HG03039 (cell line): Measurements from ENCODE around the gene OSM.
"Not testable (repeated sequence)": the region's sequence is repeated elsewhere in the genome, so short reads cannot be mapped to it uniquely, and the experiment has no call there.

ENCODE experiments used
- ATAC-seq: cut with Tn5 transposase; IDR thresholded peaks from one replicate; pipeline ENCODE4 v1.9.1; 2021; ENCODE audit warnings: mild to moderate bottlenecking, moderate library complexity; ENCODE audit not compliant: unreplicated experiment

The OSM gene

DNA sequence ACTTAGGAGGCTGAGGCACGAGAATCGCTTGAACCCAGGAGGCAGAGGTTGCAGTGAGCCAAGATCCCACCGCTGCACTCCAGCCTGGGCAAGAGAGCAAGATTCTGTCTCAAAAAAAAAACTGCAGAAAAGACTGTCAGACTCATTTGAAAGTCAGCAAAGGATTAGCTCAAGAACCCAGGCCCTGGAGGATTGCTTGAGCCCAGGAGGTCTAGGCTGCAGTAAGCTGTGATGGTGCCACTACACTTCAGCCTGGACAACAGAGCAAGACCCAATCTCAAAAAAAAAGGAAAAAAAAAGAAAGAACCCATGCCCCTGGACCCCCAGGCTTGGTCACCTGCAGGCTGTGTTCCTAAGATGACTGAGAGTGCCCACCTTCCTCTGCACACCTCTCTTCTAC, 36.3 kb downstream of the OSM start:
- no peak for ATAC-seq

DNA sequence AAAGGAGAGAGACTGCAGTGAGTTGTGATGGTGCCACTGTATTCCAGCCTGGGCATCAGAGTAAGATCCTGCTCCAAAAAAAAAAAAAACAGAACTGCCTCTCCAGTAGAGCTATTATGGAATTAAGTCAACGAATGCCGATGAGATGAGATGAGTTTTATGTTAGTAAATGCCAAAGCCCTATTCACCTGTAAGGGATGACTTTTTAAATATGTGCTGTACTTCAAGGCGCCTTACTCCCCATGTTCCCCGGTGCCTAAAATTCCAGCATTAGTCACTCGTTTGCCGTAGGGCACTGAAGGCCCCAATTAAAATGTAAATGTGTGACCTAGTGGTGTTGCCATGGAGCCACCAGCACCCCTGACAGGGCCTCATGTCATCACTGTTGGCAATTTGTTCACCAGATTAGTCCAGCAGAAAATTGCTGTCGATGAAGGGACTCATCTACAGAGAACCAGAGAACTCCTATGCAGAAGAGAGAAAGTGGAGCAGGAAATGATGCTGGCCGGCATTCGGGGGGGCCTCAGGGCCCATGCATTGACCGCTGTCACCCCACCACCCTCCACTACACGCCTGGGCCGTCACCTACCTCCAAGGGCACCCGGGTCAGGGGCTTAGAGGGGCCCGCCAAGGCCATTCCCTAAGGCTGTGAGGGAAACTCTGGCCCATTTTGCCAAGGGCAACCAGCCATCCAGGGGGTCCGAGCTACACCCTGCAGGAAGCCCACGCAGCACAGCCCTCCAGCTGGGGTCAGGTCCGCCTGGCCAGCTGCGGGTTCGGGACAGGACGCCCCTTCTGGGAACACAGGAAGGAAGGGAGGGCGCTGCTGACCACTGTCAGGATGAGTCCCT, 37.9 kb downstream of the OSM start:
- ATAC-seq, result no peak

- ATAC-seq, result no peak
Measured at GRCh38 chr22:30227438-30228228, 39.0 kb downstream of the OSM start.

DNA sequence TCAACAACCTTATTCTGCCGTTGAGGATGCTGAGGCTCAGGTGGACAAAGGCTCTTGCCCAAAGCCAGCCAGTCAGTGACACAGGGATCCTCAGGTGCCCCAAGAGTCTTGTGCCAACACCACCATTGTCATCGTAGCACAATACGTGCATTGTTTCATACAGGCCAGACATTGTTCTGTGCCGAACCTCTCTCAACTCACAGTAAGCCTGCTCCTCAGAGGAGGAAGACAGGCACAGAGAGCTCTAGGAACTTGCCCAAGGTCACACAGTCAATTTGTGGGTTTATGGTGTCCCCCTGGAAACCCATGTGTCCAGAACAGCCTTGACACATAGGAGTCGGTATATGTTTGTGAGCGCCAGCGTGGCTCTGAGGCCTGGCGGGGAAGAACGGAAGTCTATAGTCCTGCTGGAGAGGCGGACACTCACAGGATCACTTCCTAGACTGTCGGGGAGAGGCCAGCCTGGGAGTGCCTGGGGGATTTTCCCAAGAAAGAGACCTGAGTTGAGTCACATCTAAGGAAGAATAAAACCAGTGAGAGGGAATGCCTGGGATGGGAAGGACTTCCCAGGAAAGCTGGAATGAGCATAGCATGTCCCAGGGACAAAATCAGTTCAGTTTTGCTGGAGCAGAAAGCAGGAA, 40.3 kb downstream of the OSM start:
- no peak for ATAC-seq

GRCh38 chr22:30225220-30225927, 41.3 kb downstream of the OSM start:
- ATAC-seq, result no peak

GRCh38 chr22:30224161-30224857, 42.3 kb downstream of the OSM start:
- ATAC-seq, result no peak

DNA sequence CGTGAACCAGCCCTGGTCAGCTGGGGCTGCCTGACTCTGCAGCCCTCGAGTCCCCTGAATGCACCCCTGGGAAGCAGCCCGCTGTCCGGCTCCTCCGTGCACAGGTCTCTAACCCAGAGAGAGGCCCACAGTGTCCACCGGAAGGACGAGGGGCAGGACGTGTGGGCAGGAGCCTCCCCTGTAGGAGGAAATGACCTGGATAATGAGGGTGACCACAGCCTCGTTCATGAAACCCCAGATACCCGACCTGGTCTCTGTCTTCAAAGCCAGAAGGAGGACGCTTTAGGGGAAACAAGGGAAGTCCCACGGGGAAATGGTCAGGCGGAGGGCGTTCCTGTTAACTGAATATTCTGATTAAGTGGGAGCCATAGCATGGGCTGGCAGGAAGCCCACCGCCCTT, 43.3 kb downstream of the OSM start:
- no peak for ATAC-seq

GRCh38 chr22:30222321-30222720, 44.3 kb downstream of the OSM start:
- no peak for ATAC-seq

GRCh38 chr22:30221121-30221992, 45.3 kb downstream of the OSM start:
- no peak for ATAC-seq

DNA sequence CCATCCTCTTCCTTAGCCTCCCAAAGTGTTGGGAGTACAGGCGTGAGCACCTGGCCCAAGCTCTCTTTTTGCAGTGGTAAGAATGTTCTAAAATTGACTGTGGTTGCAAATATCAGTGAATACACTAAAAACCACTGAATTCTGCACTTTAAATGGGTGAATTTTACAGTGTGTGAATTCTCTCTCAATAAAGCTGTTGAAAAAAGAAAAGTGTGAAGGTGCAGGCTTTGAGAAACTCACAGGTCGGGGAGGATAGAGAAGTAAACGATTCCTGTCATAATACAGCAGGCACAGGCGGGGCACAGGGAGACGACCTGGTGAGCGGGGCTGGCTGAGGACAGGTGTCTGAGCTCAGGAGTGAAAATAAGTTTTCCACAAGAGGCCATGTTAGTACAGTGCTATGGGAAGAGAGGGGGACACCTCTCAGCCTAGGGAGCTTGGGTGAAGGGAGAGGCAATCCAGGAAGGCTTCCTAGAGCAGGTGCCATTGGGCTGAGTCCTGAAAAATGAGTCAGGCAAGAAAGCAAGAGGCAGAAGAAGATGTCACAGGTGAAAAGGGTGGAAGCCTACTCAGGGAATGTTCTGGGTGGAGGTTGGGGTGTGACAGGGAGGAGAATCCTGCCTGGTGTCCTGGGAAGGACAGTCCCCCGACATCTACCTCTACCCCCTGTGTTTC, 46.2 kb downstream of the OSM start:
- no peak for ATAC-seq

- ATAC-seq, result no peak
Measured at GRCh38 chr22:30219668-30220278, 46.9 kb downstream of the OSM start.

- ATAC-seq, result no peak
Measured at GRCh38 chr22:30219049-30219654, 47.5 kb downstream of the OSM start.

GRCh38 chr22:30217698-30218560, 48.7 kb downstream of the OSM start:
- no peak for ATAC-seq

- ATAC-seq, result no peak
Measured at GRCh38 chr22:30216710-30217109, 49.9 kb downstream of the OSM start.

- ATAC-seq, result not testable (repeated sequence)
Measured at GRCh38 chr22:30216272-30216671, 50.4 kb downstream of the OSM start.

DNA sequence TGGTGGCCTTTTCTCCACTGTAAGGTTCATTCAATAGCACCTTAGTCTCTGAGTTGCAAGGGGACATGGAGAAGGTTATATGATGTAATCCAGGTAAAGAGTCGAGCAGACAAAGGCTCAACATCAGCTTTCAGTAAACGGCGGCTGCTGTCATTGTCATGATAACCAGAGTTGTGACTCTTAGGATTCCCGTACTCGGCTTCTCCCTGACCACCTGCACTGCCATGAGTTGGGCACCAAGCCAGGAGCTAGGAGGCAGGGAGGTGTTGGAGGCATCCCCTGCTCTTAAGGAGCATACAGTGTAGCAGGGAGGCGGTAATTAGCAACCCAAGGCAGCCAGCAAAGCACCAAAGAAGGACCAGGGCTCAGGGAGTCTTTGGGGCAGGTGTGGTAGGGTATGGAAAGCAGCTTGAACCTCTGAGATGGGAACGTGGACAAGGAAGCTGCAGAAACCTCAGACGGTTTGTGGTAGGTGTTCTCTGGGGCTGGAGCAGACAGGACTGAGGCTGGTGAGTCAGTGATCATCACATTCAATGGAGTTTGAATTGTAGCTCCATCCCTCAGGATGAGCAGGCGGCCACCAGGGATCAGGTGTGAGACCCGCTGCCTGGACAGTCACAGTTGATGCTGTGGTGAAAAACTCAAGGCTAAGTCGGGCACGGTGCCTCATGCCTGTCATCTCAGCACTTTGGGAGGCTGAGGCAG, 51.8 kb downstream of the OSM start:
- no peak for ATAC-seq
